GM12865 (cell line): Measurements from ENCODE around the gene LAMB2.
A peak's percentile ranks its signal among the peaks of the same experiment; 100 is the strongest.

Experiments
- DNase-seq: peaks from one replicate; pipeline ENCODE4 v3.0.0; 2010; ENCODE audit warnings: low read depth
- H3K4me3 ChIP-seq: 2 replicates; pipeline ENCODE4 v1.5.1; 2011; ENCODE audit warnings: mild to moderate bottlenecking, low read depth, low read length, control low read depth
- CTCF ChIP-seq: IDR thresholded peaks from 2 replicates; pipeline ENCODE4 v1.5.1; 2011; ENCODE audit warnings: low read length, control low read depth, low read depth, inconsistent platforms; ENCODE audit not compliant: insufficient read depth; ENCODE audit errors: missing control alignments

The LAMB2 gene

GRCh38 chr3:49158792-49159191 is 25.9 kb upstream of the LAMB2 start:
- no peak for DNase-seq
- no peak overlapping the region for H3K4me3 ChIP-seq
- TF ChIP-seq CTCF = no peak

- peak; percentile 60 for TF ChIP-seq CTCF
- DNase-seq = peak; percentile 57
- H3K4me3 ChIP-seq = no peak overlapping the region
Measured at GRCh38 chr3:49158103-49158709, 25.4 kb upstream of the LAMB2 start.

- TF ChIP-seq CTCF = no peak
- no peak overlapping the region for H3K4me3 ChIP-seq
- DNase-seq = no peak
Measured at GRCh38 chr3:49157289-49157688, 24.4 kb upstream of the LAMB2 start.

GRCh38 chr3:49153349-49153912 is 20.6 kb upstream of the LAMB2 start:
- H3K4me3 ChIP-seq = no peak overlapping the region
- no peak for TF ChIP-seq CTCF
- DNase-seq = no peak

- no peak for DNase-seq
- H3K4me3 ChIP-seq = no peak overlapping the region
- no peak for TF ChIP-seq CTCF
Measured at GRCh38 chr3:49151610-49152009, 18.8 kb upstream of the LAMB2 start.

GRCh38 chr3:49148159-49148558 is 15.3 kb upstream of the LAMB2 start:
- no peak overlapping the region for H3K4me3 ChIP-seq
- no peak for TF ChIP-seq CTCF
- DNase-seq = no peak

GRCh38 chr3:49140080-49140479 is 7.2 kb upstream of the LAMB2 start:
- no peak for DNase-seq
- no peak overlapping the region for H3K4me3 ChIP-seq
- TF ChIP-seq CTCF = no peak
